Activated naive CD4-positive, alpha-beta T cell treated with anti-CD3 and anti-CD28 coated beads, Interleukin-2, amount 50 U/mL, for 72 hours (primary cell): ENCODE measurements around the gene DCANP1. TPM values are rescaled to one million over a fixed set of nuclear protein-coding genes. Genes with fewer than 3 reads are reported as not detected.
A peak's percentile ranks its signal among the peaks of the same experiment; 100 is the strongest.

Experiments used
- ATAC-seq, 2 donors: fragments of 150-1000 bp; cut with Tn5 transposase; 2 replicates each; pipeline ENCODE4 v1.10.0; 2021; ENCODE audit warnings: mild to moderate bottlenecking in 2 of 2, moderate library complexity in 2 of 2
- DNase-seq, 2 donors: peaks; one replicate each; pipeline ENCODE4 v3.0.0; 2021 to 2022; ENCODE audit warnings: low spot score in 2 of 2
- H3K27ac Mint-ChIP-seq, 2 donors: one replicate each; pipeline ENCODE4 v1.8.0; 2022; ENCODE audit warnings: mild to moderate bottlenecking in 2 of 2, mixed read lengths in 2 of 2
- H3K36me3 Mint-ChIP-seq, 2 donors: one replicate each; pipeline ENCODE4 v1.8.0; 2022; ENCODE audit warnings: mixed read lengths in 2 of 2
- H3K9me3 Mint-ChIP-seq, 2 donors: one replicate each; pipeline ENCODE4 v1.8.0; 2022; ENCODE audit warnings: mixed read lengths in 2 of 2
- total RNA-seq, 2 donors: library from RNA; stranded (reverse); gene quantifications; one replicate each; pipeline ENCODE4 v1.2.3, GENCODE V29; 2022

DCANP1 gene
- total RNA-seq, 2 donors from 2014 or later = not detected

- ATAC-seq (no peak), DNase-seq (no peak)
- Mint-ChIP-seq H3K9me3 (no peaks in the 10 kb centered on the region), H3K27ac (no peak overlapping the region), H3K36me3 (no peaks in the 10 kb centered on the region)
These were observed 7.6 kb downstream of the DCANP1 start for GRCh38 chr5:135439231-135440205.

- H3K9me3 Mint-ChIP-seq = no peaks in the 10 kb centered on the region
- DNase-seq = no peak
- H3K36me3 Mint-ChIP-seq = no peaks in the 10 kb centered on the region
These were observed 8.4 kb downstream of the DCANP1 start for GRCh38 chr5:135438636-135439221.

GRCh38 chr5:135437796-135438560, 9.2 kb downstream of the DCANP1 start:
- no peak overlapping the region for H3K27ac Mint-ChIP-seq
- ATAC-seq (no peak), DNase-seq (peak in 1 of 2 donors; percentile 26)
- no peaks in the 10 kb centered on the region for H3K36me3 Mint-ChIP-seq
- H3K9me3 Mint-ChIP-seq = no peaks in the 10 kb centered on the region

More at GRCh38 chr5:135438636-135439221, 8.4 kb downstream of the DCANP1 start:
- no peak for ATAC-seq
- no peak overlapping the region for H3K27ac Mint-ChIP-seq

GRCh38 chr5:135437422-135437795, 9.7 kb downstream of the DCANP1 start:
- ATAC-seq = no peak
- DNase-seq = no peak
- Mint-ChIP-seq H3K27ac (no peak overlapping the region), H3K36me3 (no peaks in the 10 kb centered on the region), H3K9me3 (no peaks in the 10 kb centered on the region)

GRCh38 chr5:135436951-135437418, 10.2 kb downstream of the DCANP1 start:
- ATAC-seq (no peak), DNase-seq (no peak)
- Mint-ChIP-seq H3K36me3 (no peaks in the 10 kb centered on the region), H3K9me3 (no peaks in the 10 kb centered on the region), H3K27ac (no peak overlapping the region)

- H3K36me3 Mint-ChIP-seq = no peaks in the 10 kb centered on the region
- H3K9me3 Mint-ChIP-seq = no peaks in the 10 kb centered on the region
- ATAC-seq (no peak), DNase-seq (no peak)
- no peak overlapping the region for H3K27ac Mint-ChIP-seq
These were observed 11.4 kb downstream of the DCANP1 start for GRCh38 chr5:135435467-135436330.

GRCh38 chr5:135434591-135435466, 12.3 kb downstream of the DCANP1 start:
- no peak for ATAC-seq
- Mint-ChIP-seq H3K27ac (peak overlapping the region in 1 of 2 donors; percentile 68), H3K36me3 (no peaks in the 10 kb centered on the region), H3K9me3 (no peaks in the 10 kb centered on the region)
- peak in 1 of 2 donors; percentile 1 for DNase-seq

GRCh38 chr5:135433681-135434426, 13.3 kb downstream of the DCANP1 start:
- no peaks in the 10 kb centered on the region for H3K9me3 Mint-ChIP-seq
- DNase-seq = peak in 1 of 2 donors; percentile 1

GRCh38 chr5:135432113-135432512, 15.0 kb downstream of the DCANP1 start:
- H3K36me3 Mint-ChIP-seq = no peaks in the 10 kb centered on the region
- ATAC-seq (no peak), DNase-seq (peak in 1 of 2 donors; percentile 0)
- H3K9me3 Mint-ChIP-seq = no peaks in the 10 kb centered on the region
- H3K27ac Mint-ChIP-seq = peak overlapping the region in 1 of 2 donors; percentile 67

More at GRCh38 chr5:135433681-135434426, 13.3 kb downstream of the DCANP1 start:
- no peaks in the 10 kb centered on the region for H3K36me3 Mint-ChIP-seq
- no peak overlapping the region for H3K27ac Mint-ChIP-seq
- no peak for ATAC-seq

- Mint-ChIP-seq H3K36me3 (no peaks in the 10 kb centered on the region), H3K27ac (no peak overlapping the region), H3K9me3 (no peaks in the 10 kb centered on the region)
- DNase-seq = no peak
- ATAC-seq = no peak
These were observed 17.1 kb downstream of the DCANP1 start for GRCh38 chr5:135430135-135430437.

GRCh38 chr5:135429301-135430134, 17.6 kb downstream of the DCANP1 start:
- H3K27ac Mint-ChIP-seq = no peak overlapping the region
- no peaks in the 10 kb centered on the region for H3K36me3 Mint-ChIP-seq
- DNase-seq = no peak
- no peak for ATAC-seq
- no peaks in the 10 kb centered on the region for H3K9me3 Mint-ChIP-seq

GRCh38 chr5:135428586-135428985, 18.6 kb downstream of the DCANP1 start:
- Mint-ChIP-seq H3K9me3 (no peaks in the 10 kb centered on the region), H3K27ac (no peak overlapping the region)

GRCh38 chr5:135426102-135427082, 20.8 kb downstream of the DCANP1 start:
- H3K9me3 Mint-ChIP-seq = no peaks in the 10 kb centered on the region
- no peaks in the 10 kb centered on the region for H3K36me3 Mint-ChIP-seq
- ATAC-seq (peak; percentile 77 to 87), DNase-seq (peak in 1 of 2 donors; percentile 27)
- no peak overlapping the region for H3K27ac Mint-ChIP-seq

More at GRCh38 chr5:135428586-135428985, 18.6 kb downstream of the DCANP1 start:
- DNase-seq (no peak), ATAC-seq (no peak)
- no peaks in the 10 kb centered on the region for H3K36me3 Mint-ChIP-seq
